NCI-H2029 treated with DMSO at 0.1 percent for 48 hours (cell line): ENCODE measurements around the gene OR1A2.
"Not testable (repeated sequence)": the region's sequence is repeated elsewhere in the genome, so short reads cannot be mapped to it uniquely, and the experiment has no call there.

Source experiments
- DNase-seq: peaks from one replicate; lab custom pipeline; 2025; lab: John Stamatoyannopoulos, UW

The OR1A2 gene, protein sequence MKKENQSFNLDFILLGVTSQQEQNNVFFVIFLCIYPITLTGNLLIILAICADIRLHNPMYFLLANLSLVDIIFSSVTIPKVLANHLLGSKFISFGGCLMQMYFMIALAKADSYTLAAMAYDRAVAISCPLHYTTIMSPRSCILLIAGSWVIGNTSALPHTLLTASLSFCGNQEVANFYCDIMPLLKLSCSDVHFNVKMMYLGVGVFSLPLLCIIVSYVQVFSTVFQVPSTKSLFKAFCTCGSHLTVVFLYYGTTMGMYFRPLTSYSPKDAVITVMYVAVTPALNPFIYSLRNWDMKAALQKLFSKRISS

DNA sequence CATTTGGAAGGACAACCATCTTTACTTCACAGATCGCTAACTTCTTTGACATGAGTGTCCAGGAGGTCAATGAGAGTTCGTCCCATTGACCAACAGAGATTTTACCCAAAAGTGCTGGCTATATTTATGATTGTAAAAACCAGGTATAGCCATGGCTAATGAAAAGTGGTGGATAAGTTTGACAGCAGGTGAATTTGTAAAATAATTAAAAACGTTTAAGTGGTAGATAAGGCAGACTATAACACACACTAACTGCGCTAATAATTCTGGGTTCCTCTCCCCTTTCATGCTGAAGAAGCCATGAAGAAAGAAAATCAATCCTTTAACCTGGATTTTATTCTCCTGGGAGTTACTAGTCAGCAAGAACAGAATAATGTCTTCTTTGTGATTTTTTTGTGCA, at the start of gene OR1A2:
Gene OR1A2 (plus strand): TSS at position 301 of the 400 bp plus-strand sequence. CDS start 0 bp downstream, at position 301.
- no peak for DNase-seq

DNA sequence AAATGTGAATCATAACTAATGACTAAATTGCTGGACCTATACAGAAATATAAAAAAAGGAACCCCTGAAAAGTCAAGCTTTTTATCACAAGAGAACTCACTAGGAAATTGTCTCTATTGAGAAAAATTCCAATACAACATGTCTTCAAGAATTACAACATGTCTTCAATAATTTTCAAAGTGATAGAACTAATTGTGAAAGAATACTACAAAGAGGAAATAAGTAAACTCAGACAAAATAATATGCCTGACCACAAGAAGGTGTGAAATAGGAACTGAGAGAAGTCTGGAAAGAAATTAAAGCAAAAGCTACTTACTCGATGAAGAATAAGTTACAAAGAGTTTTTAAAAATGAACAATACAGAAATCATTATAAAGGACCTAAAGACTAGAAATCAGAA, 40.1 kb upstream of the OR1A2 start:
- no peak for DNase-seq

DNA sequence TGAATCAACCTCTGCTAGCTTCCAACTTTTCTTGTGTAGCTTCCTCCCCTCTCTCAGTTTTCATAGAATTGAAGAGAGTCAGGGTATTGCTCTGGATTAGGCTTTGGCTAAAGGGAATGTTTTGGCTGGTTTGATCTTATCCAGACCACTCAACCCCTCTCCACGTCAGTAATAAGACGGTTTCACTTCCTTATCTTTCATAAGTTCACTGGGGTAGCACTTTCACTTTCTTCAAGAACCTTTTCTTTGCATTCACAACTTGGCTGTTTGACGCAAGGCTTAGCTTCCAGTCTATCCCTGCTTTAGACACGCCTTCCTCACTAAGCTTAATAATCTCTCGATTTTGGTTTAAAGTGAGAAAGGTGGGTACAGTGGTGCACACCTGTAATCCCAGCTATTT, 29.7 kb upstream of the OR1A2 start:
- DNase-seq = no peak

DNA sequence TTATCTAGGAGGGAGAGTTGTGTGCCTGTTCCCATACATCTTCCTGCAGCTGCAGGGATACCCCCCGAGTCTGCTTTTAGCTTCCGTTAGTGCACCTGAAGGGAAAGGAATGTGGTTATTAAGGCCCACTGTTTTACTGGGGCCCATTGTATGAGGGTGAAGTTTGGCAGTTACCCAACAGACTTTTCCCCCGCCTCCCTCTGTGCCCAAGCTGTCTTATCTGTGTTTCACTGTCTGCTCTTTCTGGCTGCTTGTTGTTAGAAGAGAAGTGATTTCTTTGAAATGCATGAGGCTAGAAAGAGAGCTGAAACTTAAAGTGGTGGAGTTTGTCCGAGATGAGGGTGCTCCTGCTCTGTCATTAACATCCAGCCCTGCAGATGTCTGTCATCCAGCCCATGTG, 7.4 kb upstream of the OR1A2 start:
- DNase-seq = no peak

DNA sequence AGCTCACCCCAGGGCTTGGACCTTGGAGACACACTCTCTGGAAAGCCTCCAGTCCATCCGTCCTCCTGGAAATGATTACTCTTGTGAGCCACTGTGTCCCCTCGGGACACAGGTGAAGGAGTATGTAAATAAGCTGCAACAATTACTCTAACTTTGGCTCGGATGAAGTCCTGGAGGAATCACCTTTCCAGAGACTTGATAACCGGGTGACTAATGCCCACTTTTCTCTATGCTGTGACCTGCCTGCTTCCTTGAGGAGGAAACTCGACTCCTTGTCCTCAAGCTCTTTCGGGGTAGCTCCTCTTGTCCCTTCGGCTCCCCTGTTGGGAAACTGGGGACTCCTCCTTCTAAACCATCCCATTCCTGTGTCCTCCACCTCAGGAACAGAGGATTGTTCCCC, 10.0 kb downstream of the OR1A2 start, which contains the start of gene OR1A1:
Gene OR1A1 (plus strand): TSS at position 301 of the 400 bp plus-strand sequence. CDS start 7,954 bp downstream, outside the sequence.
- no peak for DNase-seq

DNA sequence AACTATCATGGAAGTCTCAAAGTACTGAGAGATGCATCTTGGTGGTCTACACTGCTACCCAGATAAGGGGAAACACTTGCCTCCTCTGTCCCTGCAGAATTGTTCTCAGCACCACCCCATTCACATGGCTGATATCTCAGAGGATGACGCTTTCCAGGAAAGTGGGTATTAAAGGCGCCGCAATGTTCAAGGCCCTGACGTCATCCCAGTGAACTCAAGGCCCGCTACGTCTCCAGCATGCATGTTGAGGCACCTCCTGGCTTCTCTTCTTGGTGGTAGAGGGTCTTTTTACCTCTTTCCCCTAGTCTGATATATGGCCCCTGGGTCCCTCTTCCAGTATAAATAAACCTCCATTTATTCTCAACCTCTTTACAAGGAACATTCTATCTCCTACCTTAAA, 11.2 kb downstream of the OR1A2 start:
- DNase-seq = no peak

DNA sequence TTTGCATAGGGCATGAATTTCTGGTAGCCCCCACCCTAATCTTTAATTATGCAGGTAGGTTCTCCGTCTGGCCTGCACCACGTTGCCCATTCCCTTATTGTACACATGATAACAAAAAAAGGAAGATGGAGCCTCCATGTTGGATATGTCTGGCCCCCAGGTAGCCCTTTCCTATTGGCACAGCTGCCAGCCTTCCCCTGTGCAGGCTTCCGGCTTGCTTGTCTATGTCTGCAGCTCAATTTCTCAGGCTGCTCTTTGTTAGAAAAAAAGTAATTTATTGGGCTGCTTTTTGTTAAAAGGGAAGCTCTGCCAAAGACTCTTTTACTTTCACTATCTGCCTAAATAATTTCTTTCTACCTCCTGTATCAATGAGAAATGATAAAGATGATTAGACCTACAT, 15.7 kb downstream of the OR1A2 start:
- no peak for DNase-seq

DNA sequence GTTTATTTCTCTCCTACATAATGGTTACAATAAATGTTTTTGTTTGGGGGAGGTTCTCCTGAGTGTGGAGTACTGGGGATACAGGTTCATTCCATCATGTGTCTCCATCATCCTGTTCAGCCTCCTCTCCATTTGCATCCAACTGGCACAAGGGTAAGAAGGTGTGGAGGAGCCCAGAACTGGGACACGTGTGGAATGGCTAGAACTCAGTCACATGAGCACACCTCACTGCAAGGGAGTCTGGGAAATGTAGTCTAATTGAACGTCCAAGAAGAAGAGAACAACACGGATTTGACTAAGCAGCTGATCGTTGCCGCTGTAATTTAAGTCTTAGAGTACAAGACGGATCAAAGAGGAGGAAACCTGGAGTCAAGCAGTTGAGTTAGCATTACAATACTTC, 16.3 kb downstream of the OR1A2 start:
- no peak for DNase-seq

DNA sequence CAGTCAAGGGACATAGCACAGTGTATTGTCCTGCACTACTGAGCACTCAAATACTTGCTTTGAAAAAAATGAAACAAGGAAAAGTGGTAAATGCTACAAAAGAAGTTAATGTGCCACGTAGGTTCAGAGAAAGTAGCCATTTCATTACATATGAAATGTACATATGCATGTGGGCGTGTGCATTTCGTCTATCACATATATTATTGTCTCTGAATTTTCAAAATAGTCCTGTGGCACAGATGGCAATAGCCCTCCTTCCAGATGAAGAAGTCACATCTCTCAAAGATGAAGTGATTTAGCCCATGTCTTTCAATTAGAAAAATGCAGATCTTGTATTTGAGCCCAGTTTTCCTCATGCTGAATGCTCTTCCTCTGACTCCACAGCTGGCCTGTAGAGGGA, 22.7 kb downstream of the OR1A2 start:
- DNase-seq = not testable (repeated sequence)

DNA sequence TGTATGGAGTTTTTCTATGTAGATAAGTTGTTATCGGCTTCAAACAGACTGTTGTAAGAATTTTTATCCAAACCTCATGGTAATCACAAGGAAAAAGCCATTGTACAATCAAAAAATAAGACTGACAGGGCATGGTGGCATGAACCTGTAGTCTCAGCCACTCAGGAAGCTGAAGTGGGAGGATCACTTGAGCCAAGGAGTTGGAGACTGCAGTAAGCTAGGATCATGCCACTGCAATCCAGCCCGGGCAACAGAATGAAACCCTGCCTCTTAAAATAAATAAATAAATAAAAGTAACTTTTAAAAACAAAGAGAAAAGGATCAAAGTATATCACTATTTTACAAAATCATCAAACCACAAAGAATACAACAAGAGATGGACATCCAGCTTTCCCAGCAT, 24.5 kb downstream of the OR1A2 start:
- DNase-seq = no peak

DNA sequence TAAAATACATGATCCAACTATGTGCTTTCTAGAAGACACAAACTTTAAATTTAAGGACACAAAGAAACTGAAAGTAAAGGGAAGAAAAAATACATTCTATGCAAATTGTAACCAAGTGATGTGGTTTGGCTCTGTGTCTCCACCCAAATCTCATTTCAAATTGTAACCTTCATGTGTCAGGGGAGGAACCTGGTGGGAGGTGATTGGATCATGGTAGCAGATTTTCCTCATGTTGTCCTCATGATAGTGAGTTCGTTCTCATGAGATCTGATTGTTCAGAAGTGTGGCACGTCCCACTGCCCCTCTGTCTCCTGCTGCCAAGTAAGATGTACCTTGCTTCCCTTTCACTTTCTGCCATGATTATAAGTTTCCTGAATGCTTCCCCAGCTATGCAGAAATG, 25.2 kb downstream of the OR1A2 start:
- no peak for DNase-seq

DNA sequence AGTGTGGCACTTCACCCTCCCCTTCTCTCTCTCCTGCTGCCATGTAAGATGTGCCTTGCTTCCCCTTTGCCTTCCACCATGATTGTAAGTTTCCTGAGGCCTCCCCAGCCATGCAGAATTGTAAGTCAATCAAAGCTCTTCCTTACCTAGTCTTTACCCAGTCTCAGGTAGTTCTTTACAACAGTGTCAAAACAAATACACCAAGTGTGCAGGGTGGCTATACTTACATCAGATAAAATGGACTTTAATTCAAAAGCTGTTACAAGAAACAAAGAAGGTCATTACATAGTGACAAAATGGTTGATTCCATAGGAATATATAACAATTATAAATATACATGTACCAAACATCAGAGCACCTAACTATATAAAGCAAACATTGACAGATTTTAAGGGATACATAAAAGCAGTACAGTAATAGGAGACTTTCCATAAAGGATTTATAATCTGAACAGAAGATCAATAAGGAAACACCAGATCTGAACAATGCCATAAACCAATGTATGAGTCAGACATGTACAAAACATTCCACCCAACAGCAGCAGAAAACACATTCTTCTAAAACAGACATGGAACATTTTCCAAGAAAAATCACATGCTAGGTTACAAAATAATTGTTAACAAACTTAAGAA, 27.5 kb downstream of the OR1A2 start:
- DNase-seq = not testable (repeated sequence)

DNA sequence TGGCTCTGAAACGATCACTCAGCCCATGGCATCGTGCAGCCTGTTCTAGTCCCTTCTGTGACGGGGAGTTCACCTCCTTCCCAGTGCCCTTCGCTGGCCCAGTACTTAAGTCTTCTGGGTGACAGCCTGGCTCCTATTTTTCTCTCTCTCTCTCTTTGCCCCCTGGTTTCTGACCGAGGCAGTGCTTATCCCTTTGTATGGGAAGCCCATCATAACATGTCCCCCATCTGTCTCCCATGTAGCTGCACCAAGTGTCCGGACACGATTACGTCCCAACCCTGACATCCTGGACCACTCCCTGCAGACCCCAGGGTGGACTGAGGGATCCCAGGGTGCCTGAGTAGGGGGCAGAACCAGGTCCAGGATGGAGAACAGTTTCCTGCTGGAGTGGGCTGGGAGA, 35.0 kb downstream of the OR1A2 start:
- not testable (repeated sequence) for DNase-seq

DNA sequence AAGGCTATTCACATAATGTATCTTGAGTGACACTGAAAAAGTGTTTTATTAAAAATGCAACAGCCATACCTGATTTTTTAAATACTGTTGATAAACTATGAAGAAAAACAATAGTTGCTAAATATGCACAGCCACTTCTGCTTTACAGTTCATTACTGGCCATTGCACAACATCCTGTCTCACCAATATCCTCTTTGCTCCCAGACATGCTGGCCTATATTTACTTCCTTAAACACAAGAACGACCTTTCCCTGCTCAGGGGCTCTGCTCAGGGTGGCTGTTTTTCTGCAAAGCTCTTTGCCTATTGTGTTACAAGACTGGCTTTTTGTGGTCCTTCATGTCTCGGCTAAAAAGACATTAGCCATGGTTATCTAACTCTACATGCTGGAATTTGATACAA, 41.4 kb downstream of the OR1A2 start:
- DNase-seq = not testable (repeated sequence)

DNA sequence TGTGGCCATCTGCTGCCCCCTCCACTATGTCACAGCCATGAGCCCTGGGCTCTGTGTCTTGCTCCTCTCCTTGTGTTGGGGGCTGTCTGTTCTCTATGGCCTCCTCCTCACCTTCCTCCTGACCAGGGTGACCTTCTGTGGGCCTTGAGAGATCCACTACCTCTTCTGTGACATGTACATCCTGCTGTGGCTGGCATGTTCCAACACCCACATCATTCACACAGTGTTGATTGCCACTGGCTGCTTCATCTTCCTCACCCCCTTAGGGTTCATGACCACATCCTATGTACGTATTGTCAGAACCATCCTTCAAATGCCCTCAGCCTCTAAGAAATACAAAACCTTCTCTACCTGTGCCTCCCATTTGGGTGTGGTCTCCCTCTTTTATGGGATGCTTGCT, 43.7 kb downstream of the OR1A2 start:
- not testable (repeated sequence) for DNase-seq

DNA sequence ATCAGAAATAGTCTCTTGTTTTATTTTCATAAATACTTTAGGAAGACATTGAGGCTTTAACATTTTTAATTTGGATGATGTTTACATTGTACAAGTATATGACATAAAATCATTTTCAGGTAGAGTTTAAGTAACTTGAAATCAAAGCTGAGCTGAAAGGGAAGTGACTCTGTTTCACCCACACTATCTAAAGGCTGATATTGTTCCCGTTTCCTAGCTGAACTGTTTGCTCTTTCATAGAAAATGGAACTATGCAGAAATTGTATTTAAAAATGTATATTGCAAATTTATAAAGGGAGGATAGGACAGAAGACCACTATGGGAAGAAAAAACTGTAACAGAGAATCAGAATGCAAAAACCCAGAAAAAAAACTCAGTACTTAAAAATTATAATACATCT, 47.5 kb downstream of the OR1A2 start:
- DNase-seq = not testable (repeated sequence)
